Measurements from ENCODE around the gene AGT. TPM values are rescaled to one million over a fixed set of nuclear protein-coding genes. Genes with fewer than 3 reads are reported as not detected.

AGT gene
- total RNA-seq = 10 to 100 TPM; 36.1 to 61.7 (median 48.8) TPM
- polyA plus RNA-seq = 100 to 1,000 TPM in 1 of 3 donors, 10 to 100 TPM in 1, 1 to 10 TPM in 1; 9.2 to 187 (median 36.8) TPM
- long read RNA-seq, donor 1, transcript AGT-201 (5 exons, 2,291 nt) = major isoform, 8 of 16 reads
- long read RNA-seq, donor 1, partial matches to known transcripts = 8 of 16 reads
- long read RNA-seq, donor 1, other reads (novel, unspliced or antisense) = 0 of 16 reads
- long read RNA-seq, donor 2, transcript AGT-201 (5 exons, 2,291 nt) = major isoform, 24 of 42 reads
- long read RNA-seq, donor 2, partial matches to known transcripts = 18 of 42 reads
- long read RNA-seq, donor 2, other reads (novel, unspliced or antisense) = 0 of 42 reads

GRCh38 chr1:230713915-230714764 lies at the start of gene AGT:
TSS of gene AGT (minus strand) at chr1:230714122. CDS start at chr1:230710823, 3,299 bp downstream.
- H3K27ac ChIP-seq = peak within 1 kb of the TSS; percentile 79
- peak within 1 kb of the TSS; percentile 64 for H3K4me3 ChIP-seq
- no peaks in the 10 kb centered on the region for H3K27me3 ChIP-seq (ENCODE audit: insufficient read depth in 3 of 3, low read length in 2 of 3)
- WGBS, 3 donors = 7 to 15% (median 11%) methylated on average over 24 of the region's 24 CpGs
- intact Hi-C loops (cut with DNase I) = loop anchor here in 1 of 2 donors (2.0 to 5.0 kb wide), 2 partner anchors 58 to 71 kb away; partner anchors contain the start of gene COG2
- peak; percentile 97 to 98 (median 97) for ATAC-seq
- H3K9me3 ChIP-seq = no peaks in the 10 kb centered on the region
- peaks cover 0 to 13% of the 10 kb centered on the region in 2 donors for H3K36me3 ChIP-seq (ENCODE audit: insufficient read depth in 1 of 2, low read depth in 1 of 2)
- peak; percentile 83 to 93 for DNase-seq
- TF ChIP-seq CTCF (IDR thresholded peaks at IDR 0.05) = no peak
- H3K4me1 ChIP-seq = peaks cover 22% of the 10 kb centered on the region

DNA sequence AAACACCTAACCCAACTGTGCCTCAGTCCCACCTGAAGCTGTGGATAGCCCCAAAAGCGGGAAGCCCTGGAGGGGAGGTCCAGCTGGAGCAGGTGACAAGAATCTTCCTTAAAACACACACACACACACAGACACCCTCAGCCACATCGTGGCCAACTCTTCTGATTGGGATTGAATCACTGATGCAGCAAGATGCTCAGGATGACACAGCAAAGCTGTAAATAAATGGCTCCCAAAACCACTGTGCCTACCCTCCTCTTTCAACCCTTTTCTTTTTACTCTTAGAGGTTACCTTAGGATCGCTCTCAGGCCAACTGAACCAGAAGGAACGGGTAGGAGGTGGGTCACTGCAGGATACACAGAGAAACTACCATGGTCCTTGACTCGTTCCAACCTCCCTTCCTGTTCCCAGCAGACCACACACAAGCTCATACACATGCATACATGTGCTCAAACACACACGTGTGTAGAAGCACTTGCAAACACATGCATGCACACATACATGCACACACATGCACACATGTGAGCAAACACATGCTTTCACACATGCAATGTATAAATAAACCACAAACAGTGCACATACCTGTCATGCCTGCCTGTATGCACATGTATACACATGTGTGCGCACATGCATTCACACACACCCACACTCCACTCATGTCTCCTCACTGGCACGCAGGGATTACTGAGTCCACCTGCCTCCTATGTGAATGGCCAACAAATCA lies 47.7 kb upstream of the AGT start:
- no peaks in the 10 kb centered on the region for H3K27me3 ChIP-seq (ENCODE audit: insufficient read depth in 3 of 3, low read length in 2 of 3)
- no peaks in the 10 kb centered on the region for H3K9me3 ChIP-seq
- no peak for TF ChIP-seq CTCF (IDR thresholded peaks at IDR 0.05)
- WGBS, 3 donors = 89 to 94% (median 90%) methylated on average over 8 of the region's 8 CpGs
- ATAC-seq (no peak), DNase-seq (no peak)
- H3K4me3 ChIP-seq = no peak overlapping the region
- H3K4me1 ChIP-seq = no peaks in the 10 kb centered on the region
- no peak overlapping the region for H3K27ac ChIP-seq
- no peaks in the 10 kb centered on the region for H3K36me3 ChIP-seq (ENCODE audit: insufficient read depth in 1 of 2, low read depth in 1 of 2)
- intact Hi-C loops (cut with DNase I) = no loop called here

- H3K4me3 ChIP-seq = no peak overlapping the region
- no peaks in the 10 kb centered on the region for H3K4me1 ChIP-seq
- no peaks in the 10 kb centered on the region for H3K27me3 ChIP-seq (ENCODE audit: insufficient read depth in 3 of 3, low read length in 2 of 3)
- no peak overlapping the region for H3K27ac ChIP-seq
- no peaks in the 10 kb centered on the region for H3K36me3 ChIP-seq (ENCODE audit: insufficient read depth in 1 of 2, low read depth in 1 of 2)
- ATAC-seq (peak in 2 of 4 donors; percentile 10 to 50), DNase-seq (peak in 1 of 2 donors; percentile 41)
- 66 to 79% (median 67%) methylated on average over 7 of the region's 7 CpGs for WGBS, 3 donors
- no peaks in the 10 kb centered on the region for H3K9me3 ChIP-seq
- intact Hi-C loops (cut with DNase I) = no loop called here
- no peak for TF ChIP-seq CTCF (IDR thresholded peaks at IDR 0.05)
These were observed 46.5 kb upstream of the AGT start for GRCh38 chr1:230760360-230760827.

DNA sequence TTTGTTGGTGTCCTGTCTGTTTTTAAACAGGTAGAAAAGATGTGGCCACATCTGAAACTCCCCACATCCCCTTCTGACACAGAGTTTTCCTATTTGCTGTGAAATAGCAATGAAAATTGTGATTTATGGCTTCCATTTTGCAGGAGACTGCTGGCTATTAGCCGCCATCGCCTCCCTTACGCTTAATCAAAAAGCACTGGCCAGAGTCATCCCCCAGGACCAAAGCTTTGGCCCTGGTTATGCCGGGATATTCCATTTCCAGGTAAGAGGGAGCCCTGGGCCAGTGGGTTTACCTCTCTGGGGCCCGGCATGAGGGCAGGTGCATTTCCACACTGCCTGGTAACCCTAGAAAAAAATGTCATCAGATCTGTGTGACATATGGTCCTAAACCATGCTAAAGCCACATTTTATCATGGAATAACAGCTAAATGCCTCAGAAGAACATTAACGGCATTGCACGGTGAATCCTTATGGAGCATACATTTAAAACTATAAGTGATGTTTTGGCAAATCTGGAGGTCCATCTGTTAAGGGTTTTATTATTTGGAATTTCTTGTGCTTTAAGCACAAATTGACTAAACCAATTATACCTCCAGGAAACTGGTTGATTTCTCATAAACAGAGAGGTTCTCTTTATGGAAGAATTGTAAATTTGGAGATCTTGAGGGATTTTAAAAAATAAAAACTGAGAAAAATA lies 45.6 kb upstream of the AGT start:
- ATAC-seq = no peak
- no peak for TF ChIP-seq CTCF (IDR thresholded peaks at IDR 0.05)
- no peak overlapping the region for H3K4me3 ChIP-seq
- peaks cover 3% of the 10 kb centered on the region for H3K4me1 ChIP-seq
- H3K36me3 ChIP-seq (ENCODE audit: insufficient read depth in 1 of 2, low read depth in 1 of 2) = no peaks in the 10 kb centered on the region
- no peaks in the 10 kb centered on the region for H3K9me3 ChIP-seq
- no peak overlapping the region for H3K27ac ChIP-seq
- no peak for DNase-seq
- WGBS, 3 donors = 79 to 81% (median 80%) methylated on average over 7 of the region's 7 CpGs
- H3K27me3 ChIP-seq (ENCODE audit: insufficient read depth in 3 of 3, low read length in 2 of 3) = no peaks in the 10 kb centered on the region
- intact Hi-C loops (cut with DNase I) = no loop called here
